HAP-1 (cell line): ENCODE results near the gene PCYT1B.
"Not testable (repeated sequence)": the region's sequence is repeated elsewhere in the genome, so short reads cannot be mapped to it uniquely, and the experiment has no call there.

ENCODE experiments used
- DNase-seq, 2 experiments: peaks; one replicate each; pipeline ENCODE4 v3.0.0-alpha.2; 2016 to 2020; ENCODE audit warnings: low spot score in 2 of 2
- H3K27me3 ChIP-seq: fragments of 250-450 bp; sonication (Bioruptor Pico); 2 replicates; pipeline ENCODE4 v1.5.1; 2020; ENCODE audit warnings: low read depth, mild to moderate bottlenecking, moderate library complexity
- H3K36me3 ChIP-seq: fragments of 250-450 bp; sonication (Bioruptor Pico); replicated peaks from 2 replicates; pipeline ENCODE4 v1.5.1; 2020; ENCODE audit warnings: mild to moderate bottlenecking
- H3K4me1 ChIP-seq: fragments of 250-450 bp; sonication (Bioruptor Pico); 2 replicates; pipeline ENCODE4 v1.5.1; 2020; ENCODE audit warnings: mild to moderate bottlenecking
- H3K4me3 ChIP-seq: fragments of 250-450 bp; sonication (Bioruptor Pico); 2 replicates; pipeline ENCODE4 v1.5.1; 2020; ENCODE audit warnings: mild to moderate bottlenecking, moderate library complexity
- H3K9me3 ChIP-seq: fragments of 250-450 bp; sonication (Bioruptor Pico); 2 replicates; pipeline ENCODE4 v1.5.1; 2020; ENCODE audit warnings: mild to moderate bottlenecking, moderate library complexity
- in situ Hi-C: fragments of 300-500 bp; cut with MboI; formaldehyde crosslinking; loops from 3 replicates; pipeline ENCODE4 v1.14.3; 2020; ENCODE audit warnings: low sequenced_read_pairs, inconsistent platforms, mixed read lengths

The PCYT1B gene

DNA sequence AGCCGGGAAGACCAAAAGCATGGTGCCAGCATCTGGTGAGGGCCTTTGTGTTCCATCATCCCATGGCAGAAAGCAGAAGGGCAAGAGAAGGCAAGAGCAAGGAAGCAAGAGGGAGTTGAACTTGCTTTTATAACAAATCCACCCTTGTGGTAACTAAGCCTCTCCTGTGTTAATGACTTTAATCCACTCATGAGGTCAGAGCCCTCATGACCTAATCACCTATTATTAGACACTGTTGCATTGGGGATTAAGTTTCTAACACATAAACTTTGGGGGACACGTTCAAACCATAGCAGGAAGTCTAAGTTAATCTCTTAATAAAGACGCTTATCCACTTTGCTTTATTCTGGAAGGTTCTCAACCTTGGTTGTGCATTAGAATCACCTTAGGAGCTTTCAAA lies 12.5 kb upstream of the PCYT1B start:
- Histone ChIP-seq H3K27me3 (no peaks in the 10 kb centered on the region), H3K4me1 (peaks cover 34% of the 10 kb centered on the region), H3K36me3 (no peaks in the 10 kb centered on the region), H3K4me3 (no peak overlapping the region), H3K9me3 (no peaks in the 10 kb centered on the region)
- no peak for DNase-seq
- in situ Hi-C loops, result no loop called here

DNA sequence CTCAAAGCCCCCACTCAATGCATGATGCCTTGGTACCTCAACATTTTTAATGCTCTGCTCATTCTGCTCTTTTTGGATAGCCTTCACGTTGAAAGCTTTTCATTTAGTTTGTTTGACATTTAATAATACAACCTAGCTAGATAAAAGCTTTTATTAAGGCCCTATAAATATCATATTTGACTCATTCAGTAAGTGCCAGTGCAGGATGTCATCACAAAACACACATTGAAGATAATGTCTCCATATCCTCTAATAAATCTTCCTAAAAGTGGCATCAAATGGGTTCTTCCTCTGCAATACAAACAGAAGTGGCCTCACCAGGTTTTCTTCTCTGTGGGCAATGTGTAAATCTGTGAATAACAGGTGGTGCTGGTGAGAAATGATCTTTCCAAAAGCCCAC lies 12.0 kb upstream of the PCYT1B start:
- in situ Hi-C loops, result no loop called here

DNA sequence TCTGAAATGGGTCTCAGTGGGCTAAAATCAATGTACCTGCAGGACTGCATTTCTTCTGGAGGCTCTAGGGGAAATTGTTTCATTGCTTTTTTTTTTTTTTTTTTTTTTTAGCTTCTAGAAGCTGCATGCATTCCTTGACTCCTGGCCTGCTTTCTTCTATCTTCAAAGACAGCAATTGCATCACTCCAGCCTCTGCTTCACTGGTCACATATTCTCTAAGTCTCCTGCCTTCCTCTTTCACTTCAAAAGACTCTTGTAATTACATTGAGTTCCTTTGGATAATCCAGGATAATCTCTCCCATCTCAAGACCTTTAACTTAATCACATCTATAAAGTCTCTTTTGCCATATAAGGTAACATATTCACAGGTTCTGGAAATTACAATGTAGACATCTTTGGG lies 11.3 kb upstream of the PCYT1B start:
- in situ Hi-C loops, result no loop called here

More for the DNA sequence above, 12.0 kb upstream of the PCYT1B start:
- H3K4me3 ChIP-seq, result no peak overlapping the region
- DNase-seq, result no peak
- peaks cover 34% of the 10 kb centered on the region for H3K4me1 ChIP-seq
- H3K27me3 ChIP-seq, result no peaks in the 10 kb centered on the region
- no peaks in the 10 kb centered on the region for H3K36me3 ChIP-seq
- no peaks in the 10 kb centered on the region for H3K9me3 ChIP-seq

DNA sequence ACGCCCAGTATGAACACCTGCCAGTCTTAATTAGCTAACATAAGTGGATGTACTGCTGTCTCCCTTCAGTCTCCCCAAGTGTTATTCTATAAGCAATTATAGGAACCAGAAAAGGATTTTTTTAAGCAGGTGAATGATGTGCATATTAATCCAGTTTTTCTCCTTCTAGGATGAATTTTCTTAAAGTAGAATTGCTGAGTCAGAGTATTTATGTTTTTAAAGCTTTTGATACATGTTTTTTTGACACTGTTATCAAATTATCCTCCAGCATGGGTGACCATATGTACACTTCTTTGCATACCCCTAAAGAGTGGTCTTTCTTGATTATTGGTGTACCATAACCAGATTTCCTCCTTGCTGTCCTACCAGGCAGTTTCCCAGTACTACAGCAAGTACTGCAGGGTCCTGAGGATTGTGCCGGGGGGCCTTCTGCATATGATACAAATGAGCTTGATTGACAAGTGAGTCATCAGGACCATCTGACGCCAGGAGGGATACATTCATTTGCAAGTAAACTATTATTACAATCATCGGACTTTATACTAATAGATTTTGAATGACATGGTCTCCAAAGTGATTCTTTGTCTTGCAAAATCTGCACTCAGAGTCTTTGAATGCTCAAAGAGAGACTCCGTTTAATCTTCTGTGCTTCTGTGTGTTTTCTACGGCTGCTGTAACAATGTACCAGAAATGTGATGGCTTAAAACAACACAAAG lies 10.7 kb upstream of the PCYT1B start:
- H3K4me3 ChIP-seq, result no peak overlapping the region
- no peaks in the 10 kb centered on the region for H3K9me3 ChIP-seq
- peaks cover 30% of the 10 kb centered on the region for H3K4me1 ChIP-seq
- DNase-seq, result peak; percentile 88 to 100
- no peaks in the 10 kb centered on the region for H3K27me3 ChIP-seq
- in situ Hi-C loops, result no loop called here
- no peaks in the 10 kb centered on the region for H3K36me3 ChIP-seq

More for the DNA sequence above, 11.3 kb upstream of the PCYT1B start:
- H3K36me3 ChIP-seq, result no peaks in the 10 kb centered on the region
- no peaks in the 10 kb centered on the region for H3K9me3 ChIP-seq
- peak; percentile 60 to 94 for DNase-seq
- H3K4me1 ChIP-seq, result peaks cover 34% of the 10 kb centered on the region
- H3K27me3 ChIP-seq, result no peaks in the 10 kb centered on the region
- H3K4me3 ChIP-seq, result no peak overlapping the region

DNA sequence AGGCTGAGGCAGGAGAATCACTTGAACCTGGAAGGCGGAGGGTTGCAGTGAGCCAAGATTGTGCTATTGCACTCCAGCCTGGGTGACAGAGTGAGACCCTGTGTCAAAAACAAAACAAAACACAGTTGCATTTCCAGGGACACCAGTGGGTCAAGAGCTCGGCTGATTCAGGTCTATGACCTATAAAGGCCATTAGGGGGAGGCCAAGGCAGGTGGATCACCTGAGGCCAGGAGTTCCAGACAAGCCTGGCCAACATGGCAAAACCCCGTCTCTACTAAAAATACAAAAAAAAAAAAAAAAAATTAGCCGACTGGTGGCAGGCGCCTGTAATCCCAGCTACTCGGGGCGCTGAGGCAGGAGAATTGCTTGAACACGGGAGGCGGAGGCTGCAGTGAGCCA lies 8.5 kb upstream of the PCYT1B start:
- in situ Hi-C loops, H3K9me3 ChIP-seq, H3K27me3 ChIP-seq, H3K36me3 ChIP-seq, H3K4me3 ChIP-seq, DNase-seq: not testable (repeated sequence)
- peaks cover 29% of the 10 kb centered on the region for H3K4me1 ChIP-seq

DNA sequence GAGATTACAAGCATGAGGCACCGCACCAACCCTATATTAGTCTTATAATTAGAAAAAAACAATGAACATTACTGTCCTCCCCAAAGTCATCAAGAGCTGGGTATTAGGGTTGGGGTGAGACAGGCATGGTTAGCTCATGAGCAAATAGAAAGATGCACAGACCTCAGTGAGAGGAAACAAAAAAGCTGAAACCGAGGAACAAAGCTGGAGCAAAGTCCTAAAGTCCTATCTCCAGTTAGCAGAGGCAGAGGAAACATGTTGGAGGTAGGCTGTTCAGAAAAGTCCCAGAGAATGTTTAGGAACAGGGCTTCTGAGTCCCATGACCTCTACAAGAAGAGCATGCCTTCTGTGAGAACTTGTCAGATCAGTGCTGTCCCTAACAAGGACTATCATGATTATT lies 4.6 kb upstream of the PCYT1B start:
- no peak overlapping the region for H3K4me3 ChIP-seq
- no peaks in the 10 kb centered on the region for H3K36me3 ChIP-seq
- peaks cover 13% of the 10 kb centered on the region for H3K4me1 ChIP-seq
- no peaks in the 10 kb centered on the region for H3K27me3 ChIP-seq
- no peak for DNase-seq
- no peaks in the 10 kb centered on the region for H3K9me3 ChIP-seq
- in situ Hi-C loops, result no loop called here

DNA sequence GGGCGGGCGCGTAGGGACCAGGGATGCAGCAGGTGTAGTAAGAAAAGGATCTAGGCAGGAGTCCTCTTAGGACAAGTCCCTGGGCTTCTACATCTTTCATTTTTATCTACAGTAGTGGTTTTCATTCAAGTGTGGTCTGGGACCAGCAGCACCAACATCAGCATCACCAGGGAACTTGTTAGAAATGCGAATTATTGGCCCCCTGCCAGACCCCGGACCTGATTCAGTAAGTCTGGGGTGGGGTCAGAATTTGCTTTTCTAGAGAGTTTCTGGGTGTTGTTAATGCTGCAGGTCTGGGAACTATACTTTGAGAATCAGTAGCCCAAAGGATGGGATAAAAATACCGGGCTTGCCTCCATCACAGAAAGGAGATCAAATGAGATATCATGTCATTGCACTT lies 1.3 kb upstream of the PCYT1B start:
- peak in 1 of 2 experiments; percentile 31 for DNase-seq
- no peaks in the 10 kb centered on the region for H3K9me3 ChIP-seq
- H3K27me3 ChIP-seq, result no peaks in the 10 kb centered on the region
- in situ Hi-C loops, result no loop called here
- H3K4me3 ChIP-seq, result no peak overlapping the region
- no peaks in the 10 kb centered on the region for H3K36me3 ChIP-seq
- H3K4me1 ChIP-seq, result peaks cover 20% of the 10 kb centered on the region

DNA sequence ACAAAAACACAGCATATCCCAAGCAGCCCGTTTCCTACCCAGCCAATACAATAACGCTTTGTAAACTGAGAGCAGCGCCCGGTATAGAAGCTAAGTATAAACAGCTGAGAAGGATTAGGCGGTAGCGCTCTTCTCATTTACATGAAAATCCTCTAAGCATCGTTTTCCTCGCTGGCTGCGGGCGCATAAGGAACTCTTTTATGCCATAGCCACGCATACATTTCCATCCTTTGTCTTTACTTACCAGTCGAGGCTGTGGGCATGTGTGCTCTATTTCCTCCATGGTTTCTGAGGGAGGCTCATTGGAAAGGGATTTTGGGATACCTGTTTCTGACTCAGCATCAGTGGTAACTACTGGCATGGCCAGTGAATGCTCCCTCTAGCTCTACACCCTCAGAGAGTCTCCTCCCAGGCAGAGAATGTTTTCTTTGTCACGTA lies 383 bp downstream of the PCYT1B start:
- peak overlapping the region; percentile 16 for H3K4me3 ChIP-seq
- H3K27me3 ChIP-seq, result no peaks in the 10 kb centered on the region
- in situ Hi-C loops, result no loop called here
- H3K4me1 ChIP-seq, result peaks cover 20% of the 10 kb centered on the region
- peak; percentile 83 to 97 for DNase-seq
- H3K36me3 ChIP-seq, result no peaks in the 10 kb centered on the region
- H3K9me3 ChIP-seq, result no peaks in the 10 kb centered on the region

DNA sequence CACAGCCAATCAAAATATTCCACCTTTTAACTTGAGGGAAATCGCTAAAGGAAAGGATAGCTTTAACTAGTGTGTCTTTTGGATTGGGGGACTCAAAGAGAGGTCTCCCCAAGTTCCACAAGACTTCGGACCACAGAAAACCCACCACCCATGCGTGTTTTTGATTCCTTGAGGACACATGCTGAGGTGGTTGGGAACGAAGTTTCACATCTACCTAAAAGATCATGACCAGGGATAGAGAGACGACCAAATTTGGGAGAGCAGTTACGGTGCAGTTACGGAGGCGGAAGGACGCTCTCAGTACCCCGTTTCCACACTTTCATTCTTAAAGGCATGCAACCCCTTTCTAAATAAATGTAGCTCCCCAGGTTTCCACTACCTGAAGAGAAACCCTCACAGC lies 1.1 kb downstream of the PCYT1B start:
- no peak overlapping the region; the same call in 1 of the 2 replicates for H3K4me3 ChIP-seq

DNA sequence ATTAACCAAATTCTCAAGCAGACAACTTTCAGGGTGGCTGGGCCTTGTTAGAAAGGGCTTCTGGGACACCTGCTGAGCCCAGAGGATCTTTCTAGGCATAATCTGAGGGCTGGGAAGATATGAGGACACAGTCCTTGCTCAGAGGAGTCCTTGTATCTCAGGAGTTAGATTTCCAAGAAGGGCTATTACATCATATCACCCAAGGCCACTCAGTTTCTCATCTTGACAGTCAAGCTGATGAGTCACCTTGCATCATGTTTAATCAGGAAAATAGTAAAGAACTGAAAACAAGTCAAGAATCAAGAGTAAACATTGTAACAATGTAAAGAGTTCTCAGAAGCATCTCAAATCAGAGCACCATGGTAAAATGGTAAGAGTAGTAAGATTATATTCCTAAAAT lies 4.0 kb downstream of the PCYT1B start:
- DNase-seq, result no peak
- Histone ChIP-seq H3K36me3 (no peaks in the 10 kb centered on the region), H3K27me3 (no peaks in the 10 kb centered on the region), H3K4me3 (no peak overlapping the region), H3K4me1 (peaks cover 21% of the 10 kb centered on the region), H3K9me3 (no peaks in the 10 kb centered on the region)
- in situ Hi-C loops, result no loop called here

More for the DNA sequence above, 1.1 kb downstream of the PCYT1B start:
- in situ Hi-C loops, result no loop called here
- Histone ChIP-seq H3K36me3 (no peaks in the 10 kb centered on the region), H3K9me3 (no peaks in the 10 kb centered on the region), H3K27me3 (no peaks in the 10 kb centered on the region), H3K4me1 (peaks cover 20% of the 10 kb centered on the region)
- no peak for DNase-seq

DNA sequence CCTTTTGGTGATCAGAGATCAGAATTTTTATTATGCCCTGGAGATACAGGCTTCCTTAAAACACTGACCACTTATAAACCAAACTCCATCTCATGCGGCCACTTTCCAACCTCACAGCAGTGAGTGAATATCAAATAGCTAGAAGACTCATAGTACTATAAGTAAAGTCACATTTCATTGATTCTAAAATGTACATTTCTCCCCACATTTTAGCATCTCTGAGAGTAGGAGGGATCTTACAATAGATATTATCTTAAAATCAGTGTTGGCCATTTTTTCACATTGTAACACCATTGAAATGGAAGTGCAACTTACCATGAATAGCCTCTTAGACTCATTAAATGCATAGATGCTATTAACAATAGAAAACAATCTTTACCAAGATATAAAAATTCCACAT lies 17.4 kb downstream of the PCYT1B start:
- in situ Hi-C loops, result no loop called here
- H3K27me3 ChIP-seq, result no peaks in the 10 kb centered on the region
- H3K4me1 ChIP-seq, result peaks cover 20% of the 10 kb centered on the region
- H3K36me3 ChIP-seq, result no peaks in the 10 kb centered on the region
- peak; percentile 48 to 90 for DNase-seq
- H3K9me3 ChIP-seq, result no peaks in the 10 kb centered on the region
- no peak overlapping the region for H3K4me3 ChIP-seq

DNA sequence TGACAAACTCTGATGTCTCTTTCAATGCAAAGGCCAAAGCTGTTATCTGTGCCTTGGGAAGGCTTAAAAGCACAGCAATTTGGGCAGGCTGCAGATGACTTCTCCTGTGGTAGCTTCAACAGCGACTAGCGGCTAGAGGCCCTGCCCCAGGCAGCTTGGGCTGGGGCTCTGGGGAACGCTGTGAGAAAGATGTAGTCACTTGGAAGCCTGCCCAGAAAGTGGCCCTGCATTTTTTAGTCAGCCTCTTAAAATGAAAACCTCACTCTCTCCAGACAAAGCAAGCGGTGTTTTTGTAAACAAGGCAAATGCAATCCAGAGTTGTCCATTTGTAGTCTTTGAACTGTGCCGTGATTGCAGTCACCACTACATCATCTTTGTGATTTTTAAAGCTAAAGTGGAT lies 27.5 kb downstream of the PCYT1B start:
- Histone ChIP-seq H3K4me3 (no peak overlapping the region), H3K4me1 (peaks cover 8% of the 10 kb centered on the region), H3K27me3 (no peaks in the 10 kb centered on the region), H3K36me3 (no peaks in the 10 kb centered on the region), H3K9me3 (no peaks in the 10 kb centered on the region)
- in situ Hi-C loops, result no loop called here
- peak; percentile 52 to 77 for DNase-seq

DNA sequence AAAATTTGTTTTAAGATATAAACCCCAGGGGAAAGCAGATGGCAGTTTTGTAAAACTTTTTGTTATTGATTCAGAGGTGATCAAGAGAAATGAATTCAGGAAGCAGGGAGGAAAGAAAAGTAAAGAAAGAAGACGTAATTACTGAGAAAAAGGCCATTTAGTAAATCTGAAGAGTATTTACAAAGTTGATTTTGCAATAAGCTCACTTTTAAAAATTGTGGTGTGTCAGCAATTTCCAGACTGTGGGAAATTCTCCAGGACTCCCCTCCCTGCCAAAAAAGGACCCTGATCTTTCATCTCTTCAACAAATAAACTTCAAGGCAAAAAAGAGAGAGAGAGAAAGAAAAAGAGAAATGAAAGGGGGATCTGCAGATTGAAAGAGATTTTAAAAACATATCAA lies 36.6 kb downstream of the PCYT1B start:
- in situ Hi-C loops, result no loop called here
- H3K4me3 ChIP-seq, result no peak overlapping the region
- H3K36me3 ChIP-seq, result no peaks in the 10 kb centered on the region
- H3K4me1 ChIP-seq, result peaks cover 14% of the 10 kb centered on the region
- DNase-seq, result no peak
- H3K27me3 ChIP-seq, result no peaks in the 10 kb centered on the region
- H3K9me3 ChIP-seq, result no peaks in the 10 kb centered on the region

DNA sequence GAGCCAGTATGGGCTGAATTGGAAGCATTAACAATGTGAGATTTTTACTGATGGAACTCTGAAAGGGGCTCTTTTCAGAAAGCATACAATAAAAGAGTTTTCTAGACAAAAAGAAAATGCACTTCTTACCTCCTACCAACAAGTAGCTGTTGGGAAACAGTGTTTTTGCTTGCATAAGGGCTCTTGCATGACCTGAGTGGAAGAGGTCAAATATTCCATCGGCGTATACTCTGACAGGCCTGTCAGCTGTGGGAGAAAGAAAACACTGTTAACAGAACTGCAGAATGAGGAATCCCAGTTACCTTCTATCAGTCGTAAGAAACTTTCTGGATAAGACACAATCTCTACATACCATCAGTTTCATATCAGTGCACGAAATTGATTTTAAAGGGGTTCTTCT lies 39.5 kb downstream of the PCYT1B start:
- DNase-seq, result peak in 1 of 2 experiments; percentile 43
- in situ Hi-C loops, result no loop called here

DNA sequence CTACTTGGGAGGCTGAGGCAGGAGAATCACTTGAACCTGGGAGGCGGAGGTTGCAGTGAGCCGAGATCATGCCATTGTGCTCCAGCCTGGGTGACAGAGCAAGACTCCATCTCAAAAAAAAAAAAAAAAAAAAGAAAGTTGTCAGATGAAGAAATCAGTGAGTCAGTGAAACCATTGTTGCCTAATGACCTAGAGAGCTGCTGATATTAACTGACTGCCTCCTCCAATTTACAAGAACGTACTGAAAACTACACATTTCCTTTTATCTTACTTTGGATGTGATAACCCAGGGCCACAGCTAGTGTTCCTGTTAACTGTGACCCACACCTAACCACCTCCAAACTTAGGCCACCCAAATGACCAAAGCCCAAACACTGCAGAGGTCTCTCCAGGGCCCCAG lies 41.2 kb downstream of the PCYT1B start:
- H3K27me3 ChIP-seq, H3K9me3 ChIP-seq, H3K36me3 ChIP-seq, H3K4me3 ChIP-seq, DNase-seq, in situ Hi-C loops: not testable (repeated sequence)
- H3K4me1 ChIP-seq, result peaks cover 14% of the 10 kb centered on the region

More for the DNA sequence above, 39.5 kb downstream of the PCYT1B start:
- Histone ChIP-seq H3K9me3 (no peaks in the 10 kb centered on the region), H3K36me3 (no peaks in the 10 kb centered on the region; the same call in 1 of the 2 replicates), H3K4me3 (no peak overlapping the region), H3K27me3 (no peaks in the 10 kb centered on the region), H3K4me1 (peaks cover 14% of the 10 kb centered on the region)
